SK-N-SH (cell line): ENCODE data around the gene RCCD1. TPM values are rescaled to one million over a fixed set of nuclear protein-coding genes. Genes with fewer than 3 reads are reported as not detected.
A peak's percentile ranks its signal among the peaks of the same experiment; 100 is the strongest.

Experiments used
- CTCF ChIA-PET: fragments of 300-600, 350-600 bp; formaldehyde crosslinking; extraction: SDS; loops from one replicate; lab custom pipeline; 2021; lab: Yijun Ruan, JAX
- POLR2A ChIA-PET: fragments of 350-600 bp; sonication (Branson Sonifier 250); formaldehyde crosslinking; extraction: SDS; loops from one replicate; lab custom pipeline; 2020; ENCODE audit warnings: antibody characterized with exemption, inconsistent platforms; lab: Yijun Ruan, JAX
- DNase-seq: peaks from one replicate; pipeline ENCODE4 v3.0.0; 2012
- H2AFZ ChIP-seq: fragments of 200-600 bp; sonication (generic); 2 replicates; pipeline ENCODE4 v1.8.1; 2016; ENCODE audit warnings: antibody characterized with exemption, mild to moderate bottlenecking, low read depth
- H3F3A ChIP-seq: fragments of 200-600 bp; sonication (generic); replicated peaks from 2 replicates; pipeline ENCODE3; 2016; ENCODE audit warnings: antibody characterized with exemption, mild to moderate bottlenecking; ENCODE audit not compliant: insufficient read depth
- H3K27ac ChIP-seq, 2 experiments: fragments of 200-500 bp in 1 of 2; fragments of 200-600 bp in 1 of 2; sonication (Bioruptor generic) in 1 of 2; sonication (generic), shearing (Covaris generic) in 1 of 2; 2 replicates each; pipeline versions ENCODE4 v1.5.1 to v1.6.1; 2014 to 2016; ENCODE audit warnings: low read depth in 2 of 2, inconsistent platforms in 1 of 2, low read length in 1 of 2, mild to moderate bottlenecking in 1 of 2, mixed read lengths in 1 of 2
- H3K27me3 ChIP-seq: fragments of 200-600 bp; sonication (generic), shearing (Covaris generic); 2 replicates; pipeline ENCODE4 v1.6.1; 2016; ENCODE audit warnings: mixed run types; ENCODE audit not compliant: insufficient read depth
- H3K36me3 ChIP-seq, 2 experiments: fragments of 200-500 bp in 1 of 2; fragments of 200-600 bp in 1 of 2; sonication (Bioruptor generic) in 1 of 2; sonication (generic) in 1 of 2; replicated peaks in 1 of 2; 2 replicates each; pipeline versions ENCODE3 to v1.5.1; 2014 to 2016; ENCODE audit warnings: low read length in 1 of 2, mild to moderate bottlenecking in 1 of 2; ENCODE audit not compliant: insufficient read depth in 2 of 2, control insufficient read depth in 1 of 2
- H3K4me1 ChIP-seq, 2 experiments: fragments of 200-500 bp in 1 of 2; fragments of 200-600 bp in 1 of 2; sonication (Bioruptor generic) in 1 of 2; sonication (generic), shearing (Covaris generic) in 1 of 2; 2 replicates each; pipeline versions ENCODE4 v1.5.1 to v1.6.1; 2014 to 2016; ENCODE audit warnings: low read depth in 1 of 2, low read length in 1 of 2, mixed run types in 1 of 2; ENCODE audit not compliant: insufficient read depth in 2 of 2, control insufficient read depth in 1 of 2
- H3K4me2 ChIP-seq: fragments of 200-600 bp; sonication (generic), shearing (Covaris generic); 2 replicates; pipeline ENCODE4 v1.6.1; 2017; ENCODE audit warnings: mixed run types
- H3K4me3 ChIP-seq, 2 experiments: fragments of 200-500 bp in 1 of 2; fragments of 200-600 bp in 1 of 2; sonication (Bioruptor generic) in 1 of 2; sonication (generic), shearing (Covaris generic) in 1 of 2; 2 replicates each; pipeline versions ENCODE4 v1.5.1 to v1.8.1; 2014 to 2016; ENCODE audit warnings: low read depth in 2 of 2, inconsistent platforms in 1 of 2, low read length in 1 of 2, mild to moderate bottlenecking in 1 of 2, mixed read lengths in 1 of 2, moderate library complexity in 1 of 2
- H3K79me2 ChIP-seq: fragments of 200-600 bp; sonication (generic); 2 replicates; pipeline ENCODE4 v1.8.1; 2017; ENCODE audit warnings: mild to moderate bottlenecking; ENCODE audit not compliant: insufficient read depth
- H3K9ac ChIP-seq: fragments of 200-600 bp; sonication (generic); 2 replicates; pipeline ENCODE4 v1.6.1; 2017; ENCODE audit warnings: mixed run types
- H3K9me2 ChIP-seq: fragments of 200-600 bp; sonication (generic); 2 replicates; pipeline ENCODE4 v1.6.1; 2017; ENCODE audit warnings: mixed run types
- H3K9me3 ChIP-seq: fragments of 200-600 bp; sonication (generic); 2 replicates; pipeline ENCODE4 v1.6.1; 2017; ENCODE audit warnings: mixed run types, mild to moderate bottlenecking, moderate library complexity
- H4K20me1 ChIP-seq: fragments of 200-600 bp; sonication (generic); 2 replicates; pipeline ENCODE4 v1.6.1; 2017; ENCODE audit warnings: mild to moderate bottlenecking, mixed run types; ENCODE audit not compliant: insufficient read depth
- EZH2phosphoT487 ChIP-seq: fragments of 200-600 bp; sonication (generic); IDR thresholded peaks from 2 replicates; pipeline ENCODE4 v1.6.1; 2017; ENCODE audit warnings: low read depth, mixed run types, mild to moderate bottlenecking, antibody characterized with exemption, moderate library complexity, borderline replicate concordance
- FOXJ3 ChIP-seq: sonication (generic); formaldehyde crosslinking; IDR thresholded peaks from 2 replicates; pipeline ENCODE4 v1.5.1; 2020; ENCODE audit warnings: mild to moderate bottlenecking, missing genetic modification reagents
- MEF2A ChIP-seq: IDR thresholded peaks from 2 replicates; pipeline ENCODE4 v1.4.0; 2012; ENCODE audit warnings: low read depth, borderline replicate concordance
- NFIC ChIP-seq: IDR thresholded peaks from 2 replicates; pipeline ENCODE4 v1.4.0; 2012; ENCODE audit warnings: borderline replicate concordance
- POLR2AphosphoS5 ChIP-seq: IDR thresholded peaks from 2 replicates; pipeline ENCODE4 v1.6.1; 2012; ENCODE audit warnings: low read depth, low read length
- SMC3 ChIP-seq: IDR thresholded peaks from 2 replicates; pipeline ENCODE4 v1.6.1; 2012; ENCODE audit warnings: low read depth, low read length, improper control_type of control experiment
- WGBS: methylation state at CpG from one replicate; pipeline ENCODE4 v1.1.6; 2017; ENCODE audit warnings: low lambda C conversion rate; 5-methylcytosine and 5-hydroxymethylcytosine counted together
- polyA plus RNA-seq, 3 experiments: library from polyadenylated mRNA; depleted of rRNA; stranded (reverse); fragments of >200 nt; gene quantifications; 2 replicates each; pipeline ENCODE4 v1.2.3, GENCODE V29; 2012
- TF ChIP-seq, protein P1 (sequence below): fragments of 150-350 bp; IDR thresholded peaks from 2 replicates; pipeline ENCODE4 v1.6.1; 2017; ENCODE audit warnings: antibody characterized with exemption, low read length, low read depth, borderline replicate concordance
- TF ChIP-seq, protein P2 (sequence below): IDR thresholded peaks from 2 replicates; pipeline ENCODE4 v1.4.0; 2012; ENCODE audit warnings: low read depth, borderline replicate concordance
- TF ChIP-seq, protein P3 (sequence below): fragments of 150-350 bp; IDR thresholded peaks from 2 replicates; pipeline ENCODE4 v1.6.1; 2016; ENCODE audit warnings: mild to moderate bottlenecking, low read depth, low read length
- TF ChIP-seq, protein P4 (sequence below): IDR thresholded peaks from 2 replicates; pipeline ENCODE4 v1.4.0; 2012; ENCODE audit warnings: low read depth

Gene RCCD1
- polyA plus RNA-seq, 1 of the 3 experiments (the other 2 are of a cell fraction) = 21.2 TPM

DNA sequence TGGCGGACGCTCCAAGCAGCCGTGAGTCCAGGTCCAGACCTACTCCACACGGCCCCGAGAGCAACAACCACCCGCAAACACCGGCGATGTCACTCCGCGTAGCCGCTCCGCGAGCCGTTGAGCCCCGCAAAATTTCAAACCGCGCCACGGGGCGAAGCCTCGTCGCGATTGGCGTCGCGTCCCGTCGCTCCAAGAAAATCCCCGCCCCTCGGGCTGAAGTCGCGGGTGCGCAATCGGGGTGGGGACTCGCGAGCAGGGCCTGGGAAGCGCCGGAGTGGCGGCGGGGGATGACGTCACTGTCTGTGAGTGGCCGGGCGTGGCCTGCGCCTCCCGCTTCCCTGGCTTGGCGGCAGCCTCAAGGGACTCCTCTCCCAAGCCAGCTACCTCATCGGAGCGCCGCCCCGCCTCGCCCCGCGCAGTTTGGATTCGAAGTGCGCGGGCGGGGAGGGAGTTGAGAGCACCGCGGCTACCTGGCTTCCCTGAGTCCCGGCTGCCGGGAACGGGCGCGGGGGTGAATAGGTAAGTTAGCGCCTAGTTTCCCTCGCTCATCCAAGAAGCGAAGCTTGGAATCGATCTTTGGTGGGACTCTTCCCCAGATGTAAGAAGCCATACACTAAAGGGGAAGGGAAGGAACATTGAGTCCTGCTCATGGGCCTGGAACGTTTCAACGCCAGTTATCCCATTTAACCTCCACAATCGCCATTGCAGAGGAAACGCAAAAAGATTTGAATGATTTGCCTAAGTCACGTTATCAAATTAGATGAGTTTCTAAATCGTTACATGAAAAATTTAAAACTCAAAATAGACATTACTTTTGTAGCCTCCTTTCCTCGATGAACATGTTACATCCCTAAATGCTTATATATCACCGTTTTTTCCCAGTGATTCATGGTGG is 40.0 kb downstream of the RCCD1 start, which contains the start of gene PRC1 (continued):
- TF ChIP-seq, protein P1, sequence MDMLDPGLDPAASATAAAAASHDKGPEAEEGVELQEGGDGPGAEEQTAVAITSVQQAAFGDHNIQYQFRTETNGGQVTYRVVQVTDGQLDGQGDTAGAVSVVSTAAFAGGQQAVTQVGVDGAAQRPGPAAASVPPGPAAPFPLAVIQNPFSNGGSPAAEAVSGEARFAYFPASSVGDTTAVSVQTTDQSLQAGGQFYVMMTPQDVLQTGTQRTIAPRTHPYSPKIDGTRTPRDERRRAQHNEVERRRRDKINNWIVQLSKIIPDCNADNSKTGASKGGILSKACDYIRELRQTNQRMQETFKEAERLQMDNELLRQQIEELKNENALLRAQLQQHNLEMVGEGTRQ = no peak
- TF ChIP-seq, protein P2, sequence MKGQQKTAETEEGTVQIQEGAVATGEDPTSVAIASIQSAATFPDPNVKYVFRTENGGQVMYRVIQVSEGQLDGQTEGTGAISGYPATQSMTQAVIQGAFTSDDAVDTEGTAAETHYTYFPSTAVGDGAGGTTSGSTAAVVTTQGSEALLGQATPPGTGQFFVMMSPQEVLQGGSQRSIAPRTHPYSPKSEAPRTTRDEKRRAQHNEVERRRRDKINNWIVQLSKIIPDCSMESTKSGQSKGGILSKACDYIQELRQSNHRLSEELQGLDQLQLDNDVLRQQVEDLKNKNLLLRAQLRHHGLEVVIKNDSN = 0 out of 2 replicates have a peak, but pooled peaks have one; percentile 39
- TF ChIP-seq, protein P3, sequence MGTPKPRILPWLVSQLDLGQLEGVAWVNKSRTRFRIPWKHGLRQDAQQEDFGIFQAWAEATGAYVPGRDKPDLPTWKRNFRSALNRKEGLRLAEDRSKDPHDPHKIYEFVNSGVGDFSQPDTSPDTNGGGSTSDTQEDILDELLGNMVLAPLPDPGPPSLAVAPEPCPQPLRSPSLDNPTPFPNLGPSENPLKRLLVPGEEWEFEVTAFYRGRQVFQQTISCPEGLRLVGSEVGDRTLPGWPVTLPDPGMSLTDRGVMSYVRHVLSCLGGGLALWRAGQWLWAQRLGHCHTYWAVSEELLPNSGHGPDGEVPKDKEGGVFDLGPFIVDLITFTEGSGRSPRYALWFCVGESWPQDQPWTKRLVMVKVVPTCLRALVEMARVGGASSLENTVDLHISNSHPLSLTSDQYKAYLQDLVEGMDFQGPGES = peak; percentile 58

DNA sequence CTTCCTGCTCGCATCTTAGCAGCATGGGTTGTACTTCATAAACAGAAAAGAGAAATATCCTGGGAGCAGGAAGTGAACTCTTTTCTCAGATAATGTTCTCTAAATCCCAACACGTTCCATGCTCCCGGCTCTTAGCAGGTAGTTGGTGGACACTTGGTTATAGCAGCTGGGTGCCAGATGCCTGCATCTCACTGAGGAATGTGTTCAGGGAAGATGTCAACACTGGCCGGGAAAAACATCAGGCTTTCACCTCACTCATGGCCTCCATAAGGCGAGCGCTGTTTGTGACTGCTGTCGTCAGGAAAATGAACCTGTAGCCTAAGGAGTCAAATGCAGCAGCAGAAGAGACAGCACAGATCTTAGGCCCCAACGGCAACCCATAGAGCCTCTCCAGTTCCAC is 44.1 kb downstream of the RCCD1 start:
- Histone ChIP-seq H3K4me3 (no peak overlapping the region), H3K79me2 (peaks cover 39% of the 10 kb centered on the region), H3K36me3 (peaks cover 21 to 42% of the 10 kb centered on the region in 2 experiments), H2AFZ (no peak overlapping the region), H3K4me1 (peaks cover 0 to 10% of the 10 kb centered on the region in 2 experiments; a peak in 1 of 4 replicates), H3K27ac (no peak overlapping the region), H3K9ac (no peak overlapping the region), H4K20me1 (no peaks in the 10 kb centered on the region), H3K4me2 (no peak overlapping the region), H3K27me3 (no peaks in the 10 kb centered on the region), H3K9me2 (no peaks in the 10 kb centered on the region), H3F3A (peaks cover 15% of the 10 kb centered on the region), H3K9me3 (no peaks in the 10 kb centered on the region)
- POLR2A ChIA-PET = no interaction called here
- TF ChIP-seq NFIC (no peak), MEF2A (no peak), SMC3 (no peak), FOXJ3 (no peak), EZH2phosphoT487 (no peak), POLR2AphosphoS5 (no peak)
- TF ChIP-seq, protein P4, sequence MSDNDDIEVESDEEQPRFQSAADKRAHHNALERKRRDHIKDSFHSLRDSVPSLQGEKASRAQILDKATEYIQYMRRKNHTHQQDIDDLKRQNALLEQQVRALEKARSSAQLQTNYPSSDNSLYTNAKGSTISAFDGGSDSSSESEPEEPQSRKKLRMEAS = no peak
- DNase-seq = no peak
- CTCF ChIA-PET = no interaction called here
- WGBS = 83% methylated on average over 8 of the region's 8 CpGs
